Right lobe of liver (tissue), 4 donors: ENCODE results near the gene ASMT.

Source experiments
- CTCF ChIP-seq, 4 donors: fragments of 200-600 bp in 3 of 4; fragments of 450-650 bp in 1 of 4; IDR thresholded peaks; one replicate each; pipeline versions ENCODE4 v1.5.1 to v1.8.0; 2016 to 2022; ENCODE audit warnings: antibody characterized with exemption in 4 of 4, mild to moderate bottlenecking in 2 of 4
- POLR2A ChIP-seq: fragments of 450-650 bp; IDR thresholded peaks from one replicate; pipeline ENCODE4 v1.6.1; 2017; ENCODE audit warnings: antibody characterized with exemption, mild to moderate bottlenecking
- donor health status: DM: no; HTN: no; CAD: no.
- donor health status: DM: no; HTN: no; CAD: no.
- donor health status: DM: no; HTN: yes; CAD: no.

- TF ChIP-seq POLR2A (no peak), CTCF (IDR thresholded peaks at IDR 0.05) (no peak)
Measured at GRCh38 chrX:1591863-1592469, 22.9 kb upstream of the ASMT start.
